Fibroblast of lung (primary cell): ENCODE measurements around the gene SNX33. TPM values are rescaled to one million over a fixed set of nuclear protein-coding genes. Genes with fewer than 3 reads are reported as not detected.
"Not testable (repeated sequence)": the region's sequence is repeated elsewhere in the genome, so short reads cannot be mapped to it uniquely, and the experiment has no call there.

ENCODE experiments used
- DNase-seq, 2 donors: peaks; one replicate each; pipeline versions ENCODE4 v3.0.0 to v3.0.0-alpha.2; 2010; ENCODE audit warnings: low read depth in 2 of 2
- H2AFZ ChIP-seq: 2 replicates; pipeline ENCODE4 v1.5.1; 2012; ENCODE audit warnings: low read length, control low read depth, inconsistent platforms
- H3K27ac ChIP-seq: 2 replicates; pipeline ENCODE4 v1.5.1; 2011; ENCODE audit warnings: low read length, control low read depth; ENCODE audit not compliant: insufficient read depth
- H3K27me3 ChIP-seq: 2 replicates; pipeline ENCODE4 v1.5.1; 2011; ENCODE audit warnings: mild to moderate bottlenecking, low read length; ENCODE audit not compliant: control insufficient read depth, insufficient read depth
- H3K36me3 ChIP-seq: 2 replicates; pipeline ENCODE4 v1.5.1; 2011; ENCODE audit warnings: low read length; ENCODE audit not compliant: control insufficient read depth, insufficient read depth
- H3K4me1 ChIP-seq: 2 replicates; pipeline ENCODE4 v1.5.1; 2011; ENCODE audit warnings: low read length; ENCODE audit not compliant: control insufficient read depth, insufficient read depth; ENCODE audit errors: extremely low read depth
- H3K4me2 ChIP-seq: 2 replicates; pipeline ENCODE4 v1.5.1; 2011; ENCODE audit warnings: low read length, control low read depth; ENCODE audit not compliant: insufficient read depth; ENCODE audit errors: extremely low read depth
- H3K4me3 ChIP-seq, 4 experiments: fragments of 200-600 bp in 1 of 4; sonication (generic) in 1 of 4; replicated peaks in 1 of 4; 2 replicates each; pipeline ENCODE4 v1.5.1; 2011 to 2016; ENCODE audit warnings: low read length in 4 of 4, low read depth in 3 of 4, mild to moderate bottlenecking in 3 of 4, control low read depth in 2 of 4, inconsistent platforms in 1 of 4, mixed read lengths in 1 of 4; ENCODE audit not compliant: insufficient read depth in 1 of 4; ENCODE audit errors: control extremely low read depth in 1 of 4
- H3K79me2 ChIP-seq: 2 replicates; pipeline ENCODE4 v1.5.1; 2012; ENCODE audit warnings: mild to moderate bottlenecking, low read length, inconsistent platforms; ENCODE audit not compliant: control insufficient read depth, insufficient read depth
- H3K9ac ChIP-seq: 2 replicates; pipeline ENCODE4 v1.5.1; 2011; ENCODE audit warnings: mild to moderate bottlenecking, low read length, control low read depth; ENCODE audit not compliant: insufficient read depth
- H3K9me3 ChIP-seq: 2 replicates; pipeline ENCODE4 v1.5.1; 2012; ENCODE audit warnings: low read depth, low read length; ENCODE audit not compliant: control insufficient read depth, insufficient read depth
- H4K20me1 ChIP-seq: 2 replicates; pipeline ENCODE4 v1.5.1; 2011; ENCODE audit warnings: low read length; ENCODE audit not compliant: control insufficient read depth, insufficient read depth; ENCODE audit errors: extremely low read depth
- CTCF ChIP-seq, 2 donors: IDR thresholded peaks in 1 of 2; conservative IDR thresholded peaks in 1 of 2; 1 replicate in 1 of 2; 2 replicates in 1 of 2; pipeline ENCODE4 v1.5.1; 2011 to 2012; ENCODE audit warnings: low read length in 2 of 2, control low read depth in 1 of 2, inconsistent platforms in 1 of 2, low read depth in 1 of 2, mild to moderate bottlenecking in 1 of 2
- EZH2 ChIP-seq: IDR thresholded peaks from 2 replicates; pipeline ENCODE4 v1.5.1; 2012; ENCODE audit warnings: low read length, control low read depth, mild to moderate bottlenecking; ENCODE audit errors: missing control alignments
- polyA plus RNA-seq, 2 donors: library from polyadenylated mRNA; depleted of rRNA in 1 of 2; stranded (reverse) in 1 of 2; unstranded in 1 of 2; fragments of >200 nt; gene quantifications; 2 replicates each; pipeline ENCODE4 v1.2.1, GENCODE V29; 2011 to 2012; ENCODE audit warnings: missing spikeins in 1 of 2
- total RNA-seq: library from RNA; depleted of rRNA; stranded (reverse); fragments of >200 nt; gene quantifications from 2 replicates; pipeline ENCODE4 v1.2.1, GENCODE V29; 2014

SNX33 gene
- total and polyA plus RNA-seq, 2 donors (not counting 1 experiment from before 2014, with no cell fraction given), result 17.5 to 24.6 TPM

- not testable (repeated sequence) for H3K79me2 ChIP-seq, H3K4me1 ChIP-seq, H3K27me3 ChIP-seq, H3K4me2 ChIP-seq, H3K9me3 ChIP-seq, H3K27ac ChIP-seq, H2AFZ ChIP-seq, H3K9ac ChIP-seq, H4K20me1 ChIP-seq, H3K4me3 ChIP-seq
- peak; percentile 51 to 72 for TF ChIP-seq CTCF (conservative IDR thresholded peaks at IDR 0.05 in 1 of 2, IDR thresholded peaks at IDR 0.05 in 1 of 2; ENCODE audit: low read depth in 1 of 2, low read length in 2 of 2)
- peaks cover 42% of the 10 kb centered on the region for H3K36me3 ChIP-seq
- DNase-seq, result peak; percentile 35 to 45
These were observed 36.1 kb downstream of the SNX33 start for GRCh38 chr15:75683646-75684312.

GRCh38 chr15:75684648-75685047 is 36.9 kb downstream of the SNX33 start:
- H3K9ac ChIP-seq, result no peak overlapping the region
- H4K20me1 ChIP-seq, result no peaks in the 10 kb centered on the region
- peaks cover 4% of the 10 kb centered on the region for H3K79me2 ChIP-seq
- no peak for TF ChIP-seq CTCF (conservative IDR thresholded peaks at IDR 0.05 in 1 of 2, IDR thresholded peaks at IDR 0.05 in 1 of 2; ENCODE audit: low read depth in 1 of 2, low read length in 2 of 2)
- no peak for TF ChIP-seq EZH2
- H3K27ac ChIP-seq, result no peak overlapping the region
- H3K4me1 ChIP-seq, result no peaks in the 10 kb centered on the region
- no peaks in the 10 kb centered on the region for H3K27me3 ChIP-seq
- H3K4me3 ChIP-seq, result no peak overlapping the region
- H2AFZ ChIP-seq, result no peak overlapping the region
- no peaks in the 10 kb centered on the region for H3K9me3 ChIP-seq
- H3K4me2 ChIP-seq, result no peak overlapping the region
- peaks cover 42% of the 10 kb centered on the region for H3K36me3 ChIP-seq
- DNase-seq, result no peak

GRCh38 chr15:75685195-75685594 is 37.5 kb downstream of the SNX33 start:
- Histone ChIP-seq H4K20me1 (no peaks in the 10 kb centered on the region), H3K9ac (no peak overlapping the region), H3K27me3 (no peaks in the 10 kb centered on the region), H3K36me3 (peaks cover 44% of the 10 kb centered on the region), H3K9me3 (no peaks in the 10 kb centered on the region), H3K79me2 (peaks cover 4% of the 10 kb centered on the region), H3K4me3 (no peak overlapping the region), H3K4me1 (no peaks in the 10 kb centered on the region), H3K4me2 (no peak overlapping the region), H2AFZ (no peak overlapping the region), H3K27ac (no peak overlapping the region)
- no peak for TF ChIP-seq CTCF (conservative IDR thresholded peaks at IDR 0.05 in 1 of 2, IDR thresholded peaks at IDR 0.05 in 1 of 2; ENCODE audit: low read depth in 1 of 2, low read length in 2 of 2)
- no peak for TF ChIP-seq EZH2
- no peak for DNase-seq
